DLD1 (cell line): ENCODE measurements around the gene SMCR8.
"Not testable (repeated sequence)": the region's sequence is repeated elsewhere in the genome, so short reads cannot be mapped to it uniquely, and the experiment has no call there.

Experiments
- in situ Hi-C: cut with HindIII; loops from 2 replicates; pipeline ENCODE4 v1.10.0; 2017; ENCODE audit warnings: low sequenced_read_pairs

SMCR8 gene

DNA sequence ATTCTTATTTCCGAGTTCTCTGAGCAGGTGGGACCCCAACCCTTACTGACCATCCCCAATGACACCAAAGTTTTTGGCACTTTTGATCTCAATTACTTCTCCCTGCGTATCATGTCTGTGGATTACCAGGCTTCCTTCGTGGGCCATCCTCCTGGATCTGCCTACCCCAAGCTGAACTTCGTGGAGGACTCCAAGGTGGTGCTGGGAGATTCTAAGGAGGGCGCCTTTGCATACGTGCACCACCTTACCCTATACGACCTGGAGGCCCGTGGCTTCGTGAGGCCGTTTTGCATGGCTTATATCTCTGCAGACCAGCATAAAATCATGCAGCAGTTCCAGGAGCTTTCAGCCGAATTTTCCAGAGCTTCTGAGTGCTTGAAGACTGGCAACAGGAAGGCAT lies 868 bp downstream of the SMCR8 start:
- in situ Hi-C loops: no loop called here

DNA sequence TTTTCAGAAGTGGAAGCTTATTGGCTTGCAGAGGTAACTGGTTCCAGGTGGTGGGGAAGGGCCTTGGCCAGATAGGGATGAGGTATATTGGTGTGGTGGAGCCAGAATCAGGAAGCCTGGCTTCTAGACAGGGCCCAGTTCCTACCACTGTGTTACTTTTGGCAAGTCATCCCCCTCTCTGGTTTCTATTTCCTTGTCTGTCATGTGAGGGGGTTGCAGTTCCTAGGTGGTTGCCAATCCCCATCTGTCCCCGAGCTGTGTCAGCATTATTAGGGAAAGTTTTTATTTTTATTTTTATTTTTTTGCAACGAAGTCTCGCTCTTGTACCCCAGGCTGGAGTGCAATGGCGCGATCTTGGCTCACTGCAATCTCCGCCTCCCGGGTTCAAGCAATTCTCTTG lies 3.0 kb downstream of the SMCR8 start:
- in situ Hi-C loops: no loop called here

DNA sequence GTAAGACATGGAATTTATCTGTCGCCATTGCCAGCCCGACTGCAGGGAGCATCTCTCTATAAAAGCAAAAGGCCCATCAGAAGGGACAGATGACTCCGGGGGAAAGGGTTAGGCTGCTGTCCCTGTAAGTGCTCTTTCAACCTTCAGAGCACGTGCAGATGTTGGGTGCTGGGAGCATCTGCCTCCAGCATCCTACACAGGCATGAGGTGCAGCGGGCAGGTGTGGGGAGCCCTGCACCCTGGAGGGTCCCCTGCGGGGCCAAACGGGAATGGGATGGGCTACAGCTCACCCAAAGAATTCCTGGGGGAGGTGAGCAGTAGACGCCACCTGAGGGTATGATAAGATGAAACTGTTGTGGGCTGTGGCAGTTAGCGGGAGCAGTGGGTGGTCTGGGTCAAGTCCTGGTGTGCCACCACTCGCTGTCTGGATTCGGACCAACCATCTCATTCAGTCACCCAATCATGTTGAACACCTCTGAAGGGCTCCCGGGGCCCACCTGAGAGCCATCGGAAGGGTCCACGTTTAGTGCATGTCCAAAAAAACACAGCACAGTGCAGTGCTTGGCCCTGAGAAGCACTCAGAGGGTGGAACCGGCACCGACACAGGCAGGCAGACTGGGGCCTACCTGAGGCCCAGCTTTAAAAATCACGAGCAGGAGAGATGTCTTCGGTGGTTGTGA lies 3.8 kb downstream of the SMCR8 start:
- in situ Hi-C loops: no loop called here

DNA sequence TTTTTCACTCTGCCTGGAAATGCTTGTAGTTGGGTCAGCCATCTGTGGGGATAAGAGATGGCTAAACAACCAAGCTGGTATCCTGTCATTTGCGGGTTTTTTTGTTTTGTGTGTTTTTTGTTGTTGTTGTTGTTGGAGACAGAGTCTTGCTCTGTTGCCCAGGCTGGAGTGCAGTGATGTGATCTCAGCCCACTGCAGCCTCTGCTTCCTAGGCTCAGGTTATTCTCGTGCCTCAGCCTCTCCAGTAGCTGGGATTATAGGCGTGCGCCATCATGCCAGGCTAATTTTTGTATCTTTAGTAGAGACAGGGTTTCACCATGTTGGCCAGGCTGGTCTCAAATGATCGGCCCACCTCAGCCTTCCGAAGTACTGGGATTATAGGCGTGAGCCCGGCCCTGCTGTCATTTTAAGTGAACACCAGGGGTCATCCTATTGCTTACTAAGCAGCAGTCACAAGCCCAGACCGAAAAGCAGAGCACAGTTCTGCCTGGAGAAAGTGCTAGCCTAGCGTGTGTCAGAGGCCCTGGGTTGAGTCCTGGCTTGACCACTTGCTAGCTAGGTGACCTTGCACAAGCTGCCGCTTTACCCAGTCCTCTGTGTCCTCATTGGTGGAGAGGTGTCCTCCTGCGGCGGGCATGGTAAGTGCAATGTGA lies 4.6 kb downstream of the SMCR8 start:
- in situ Hi-C loops: no loop called here

DNA sequence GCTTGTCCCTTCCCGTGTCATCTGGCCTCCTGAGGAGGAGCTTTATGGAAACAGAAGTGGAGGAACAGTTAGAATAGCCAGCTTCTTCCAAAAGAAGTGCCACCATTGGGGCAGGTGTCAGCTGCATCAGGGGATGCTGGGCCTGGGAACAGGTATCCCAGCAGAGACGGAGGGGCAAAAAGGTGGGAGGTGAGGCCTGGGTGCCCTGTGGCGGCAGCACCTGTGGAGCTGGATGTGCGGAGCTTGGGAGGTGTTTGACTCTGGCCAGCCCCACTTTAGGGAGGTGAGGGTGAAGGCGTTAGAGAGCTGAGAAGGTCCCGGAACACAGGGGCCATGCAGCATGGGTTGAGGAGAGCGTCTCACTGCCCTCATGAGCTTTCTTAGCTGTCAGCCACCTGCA lies 5.2 kb downstream of the SMCR8 start:
- in situ Hi-C loops: no loop called here

DNA sequence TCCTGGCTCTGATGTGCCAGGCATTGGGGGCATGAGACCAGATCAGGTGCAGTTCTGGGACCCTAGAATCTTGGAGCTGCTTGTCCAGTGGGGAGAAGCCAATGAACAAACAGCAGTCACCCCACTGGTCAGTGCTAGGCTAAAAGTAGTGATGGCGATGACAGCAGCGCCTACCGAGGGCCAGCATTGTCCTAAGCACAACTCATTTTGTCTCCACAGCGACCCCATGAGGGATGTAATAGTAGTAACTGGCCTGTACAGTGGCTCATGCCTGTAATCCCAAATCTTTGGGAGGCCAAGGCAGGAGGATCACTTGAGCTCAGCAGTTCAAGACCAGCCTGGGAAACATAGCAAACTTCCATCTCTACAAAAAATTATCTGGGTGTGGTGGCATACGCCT lies 6.2 kb downstream of the SMCR8 start:
- in situ Hi-C loops: no loop called here

DNA sequence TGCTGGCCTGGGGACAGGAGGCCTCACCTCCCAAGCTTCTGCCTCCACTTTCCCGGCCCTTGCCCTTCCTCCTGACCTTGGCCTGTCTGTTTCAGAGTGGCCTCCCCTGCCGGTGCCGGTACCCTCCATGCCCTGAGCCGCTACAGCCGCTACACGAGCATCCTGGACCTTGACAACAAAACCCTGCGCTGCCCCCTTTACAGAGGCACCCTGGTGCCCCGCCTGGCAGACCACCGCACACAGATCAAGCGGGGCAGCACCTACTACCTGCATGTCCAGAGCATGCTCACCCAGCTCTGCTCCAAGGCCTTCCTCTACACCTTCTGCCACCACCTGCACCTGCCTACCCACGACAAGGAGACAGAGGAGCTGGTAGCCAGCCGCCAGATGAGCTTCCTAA lies 7.4 kb downstream of the SMCR8 start:
- in situ Hi-C loops: no loop called here

- in situ Hi-C loops: no loop called here
Measured at GRCh38 chr17:18323007-18323406, 7.9 kb downstream of the SMCR8 start.

DNA sequence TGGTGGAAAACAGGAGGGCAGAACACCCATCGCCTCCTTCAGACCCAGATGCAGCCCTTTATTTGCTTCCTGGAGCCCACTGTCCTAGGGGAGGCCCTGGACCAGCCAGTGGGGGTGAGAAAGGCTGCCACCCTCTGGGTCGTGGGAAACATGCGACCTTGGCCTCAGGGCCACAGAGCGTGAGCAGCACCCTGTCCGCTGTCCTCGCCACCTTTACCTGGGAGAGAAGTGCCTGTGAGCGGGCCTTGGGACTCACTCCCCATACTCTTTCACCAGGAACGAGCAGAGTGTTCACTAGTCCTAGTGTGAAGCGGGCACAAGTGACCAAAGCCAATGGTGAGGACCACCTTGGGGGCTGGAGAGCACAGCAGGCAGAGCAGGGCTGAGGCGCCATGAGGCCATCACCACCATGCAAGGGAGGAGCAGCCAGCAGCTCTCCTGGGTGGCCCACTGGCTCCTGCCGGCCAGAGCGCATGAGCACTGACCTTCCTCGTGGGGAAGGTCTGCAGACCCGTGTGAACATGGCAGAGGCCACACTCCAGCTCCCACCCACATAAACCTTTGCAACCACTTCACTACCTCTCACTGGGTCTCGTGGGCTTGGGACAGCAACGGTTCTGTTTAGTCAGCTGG lies 8.5 kb downstream of the SMCR8 start:
- in situ Hi-C loops: no loop called here

GRCh38 chr17:18324140-18325050 lies 9.3 kb downstream of the SMCR8 start:
- in situ Hi-C loops: no loop called here

DNA sequence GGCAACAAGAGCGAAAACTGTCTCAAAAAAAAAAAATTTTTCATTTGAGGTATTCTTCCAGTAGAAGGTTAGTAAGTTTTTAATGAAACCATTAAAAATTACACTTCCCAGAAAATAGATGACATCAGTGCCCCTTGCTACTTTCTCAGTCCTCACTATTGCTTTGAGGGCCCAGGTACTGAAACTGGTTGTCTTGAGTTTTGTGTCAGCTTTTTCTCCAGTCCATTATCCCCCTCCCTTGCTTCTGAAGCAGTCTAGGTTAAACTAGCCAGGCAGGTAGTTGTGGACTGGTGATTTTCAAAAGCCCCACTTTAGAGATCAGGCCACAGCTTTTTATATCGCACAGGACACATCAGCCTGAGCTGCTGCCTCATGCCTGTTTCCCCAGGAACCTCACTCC lies 10.9 kb downstream of the SMCR8 start:
- in situ Hi-C loops: no loop called here

- in situ Hi-C loops: no loop called here
Measured at GRCh38 chr17:18326572-18326971, 11.5 kb downstream of the SMCR8 start.

DNA sequence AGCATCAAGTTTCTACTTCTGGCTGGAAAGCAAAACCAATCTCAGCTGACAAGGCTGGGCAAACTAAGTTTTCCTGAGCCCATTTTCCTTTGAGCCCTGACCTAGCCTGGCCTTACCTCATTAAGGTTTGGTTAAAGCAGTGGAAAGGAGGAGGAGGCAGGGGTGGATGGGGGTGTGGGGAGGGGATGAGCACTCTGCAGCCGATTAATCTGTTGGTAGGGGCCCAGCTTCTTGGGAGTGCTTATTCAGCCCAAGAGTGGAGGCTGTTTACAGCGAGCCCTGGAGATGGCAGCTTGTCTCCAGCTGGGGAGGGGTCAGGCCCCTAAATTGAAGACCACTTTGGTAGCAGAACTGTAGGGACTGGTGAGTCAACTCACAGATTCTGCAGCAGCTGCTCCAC lies 12.0 kb downstream of the SMCR8 start:
- in situ Hi-C loops: no loop called here

DNA sequence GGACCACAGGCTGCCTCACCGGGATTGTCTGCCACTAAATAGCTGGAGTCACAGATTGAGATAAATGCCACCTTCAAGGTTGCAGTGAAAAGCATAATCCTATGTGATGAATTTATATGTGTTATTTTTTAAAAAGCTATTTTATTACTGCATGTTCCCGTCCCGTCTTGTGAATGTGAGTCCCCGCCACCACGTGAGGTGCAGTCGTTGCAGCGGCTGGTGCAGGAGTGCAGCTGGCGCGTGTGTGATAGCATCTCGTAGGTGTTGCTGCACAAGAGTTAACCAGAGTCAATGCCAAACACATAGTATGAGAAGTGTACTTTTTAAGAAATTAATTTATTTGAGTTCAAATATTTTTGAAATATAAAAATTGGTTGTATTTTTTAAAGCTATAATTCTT lies 12.5 kb downstream of the SMCR8 start:
- in situ Hi-C loops: no loop called here

- in situ Hi-C loops: no loop called here
Measured at GRCh38 chr17:18328643-18329204, 13.6 kb downstream of the SMCR8 start.

GRCh38 chr17:18331879-18332278 lies 16.8 kb downstream of the SMCR8 start:
- in situ Hi-C loops: no loop called here

DNA sequence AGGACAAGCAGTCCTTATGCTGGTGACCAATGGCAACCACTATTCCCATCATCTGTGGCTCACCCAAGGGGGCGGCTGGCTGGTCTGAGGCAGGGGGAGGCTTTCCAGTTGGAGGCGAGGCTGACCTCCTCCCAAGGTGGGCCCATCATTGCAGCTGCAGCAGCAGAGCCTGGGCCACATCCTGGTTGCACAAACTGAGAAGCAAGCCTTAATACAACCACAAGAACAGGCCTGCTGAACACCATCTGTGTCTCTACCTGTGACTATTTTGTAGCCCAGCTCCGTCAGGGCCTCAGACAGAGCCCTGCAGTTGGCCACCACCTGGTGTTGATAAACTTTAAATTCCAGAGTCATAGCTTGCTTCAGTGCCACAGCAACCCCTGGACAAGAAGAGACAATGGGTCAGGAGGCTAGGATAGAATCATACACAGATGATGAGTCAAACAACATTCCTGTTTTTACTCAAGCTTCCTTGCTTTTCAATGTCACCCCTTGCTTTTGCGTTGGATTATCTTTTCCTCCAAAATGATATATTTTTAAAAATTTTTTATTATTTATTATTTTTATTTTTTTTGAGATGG lies 17.9 kb downstream of the SMCR8 start:
- in situ Hi-C loops: no loop called here

- in situ Hi-C loops: not testable (repeated sequence)
Measured at GRCh38 chr17:18338158-18338557, 23.1 kb downstream of the SMCR8 start.

GRCh38 chr17:18339933-18340332 lies 24.8 kb downstream of the SMCR8 start:
- in situ Hi-C loops: no loop called here

DNA sequence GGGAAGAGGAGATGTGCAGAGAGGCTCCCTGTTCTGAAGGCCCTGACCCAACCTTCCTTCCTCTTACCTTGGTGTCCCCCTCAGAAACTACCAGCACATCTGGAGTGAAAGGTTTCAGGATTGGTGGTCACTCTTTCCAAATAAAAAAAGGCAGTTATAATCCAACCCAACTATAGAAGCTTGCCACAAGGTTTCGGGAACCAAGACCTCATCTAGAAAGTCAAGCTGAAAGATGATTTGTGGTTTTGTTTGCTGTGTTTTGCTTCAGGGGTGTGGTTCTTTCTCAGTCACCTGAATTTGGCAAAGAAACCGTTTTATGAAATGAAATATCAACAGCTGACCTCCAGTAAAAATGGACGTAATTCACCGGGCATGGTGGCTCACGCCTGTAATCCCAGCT lies 28.9 kb downstream of the SMCR8 start:
- in situ Hi-C loops: no loop called here

DNA sequence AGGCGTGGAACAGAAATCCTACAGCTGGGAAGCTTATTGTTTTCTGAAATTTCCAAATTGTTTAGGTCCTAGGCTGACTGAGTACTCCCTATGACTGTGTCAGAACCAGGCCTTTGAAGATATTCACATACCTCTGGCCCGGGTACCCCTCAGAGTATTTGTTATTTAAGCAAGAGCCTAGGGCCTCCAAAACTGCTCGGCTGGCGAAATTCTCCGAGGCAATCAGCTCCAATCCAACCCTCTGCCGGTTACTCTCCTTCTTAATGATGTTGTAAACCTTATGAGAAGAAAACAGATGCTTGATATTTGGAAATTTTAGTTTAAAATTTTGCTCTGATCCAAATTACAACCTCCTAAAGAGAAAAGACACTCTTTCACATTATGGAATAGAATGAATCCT lies 38.4 kb downstream of the SMCR8 start:
- in situ Hi-C loops: no loop called here
